GM18517 (cell line): ENCODE results near the gene RSBN1L.
A peak's percentile ranks its signal among the peaks of the same experiment; 100 is the strongest.
"Not testable (repeated sequence)": the region's sequence is repeated elsewhere in the genome, so short reads cannot be mapped to it uniquely, and the experiment has no call there.

ENCODE experiments used
- ATAC-seq: cut with Tn5 transposase; IDR thresholded peaks from one replicate; pipeline ENCODE4 v1.9.1; 2021; ENCODE audit warnings: mild to moderate bottlenecking, moderate library complexity; ENCODE audit not compliant: unreplicated experiment

RSBN1L gene

GRCh38 chr7:77687100-77687746 is 9.0 kb upstream of the RSBN1L start:
- ATAC-seq: no peak

- no peak for ATAC-seq
Observed at GRCh38 chr7:77687747-77688144, 8.5 kb upstream of the RSBN1L start.

- ATAC-seq: no peak
Observed at GRCh38 chr7:77690289-77690688, 6.0 kb upstream of the RSBN1L start.

- no peak for ATAC-seq
Observed at GRCh38 chr7:77691892-77692491, 4.3 kb upstream of the RSBN1L start.

- ATAC-seq: no peak
Observed at GRCh38 chr7:77693830-77694583, 2.3 kb upstream of the RSBN1L start.

- ATAC-seq: peak; percentile 9
Observed at GRCh38 chr7:77696643-77697534, 630 bp downstream of the RSBN1L start.

- no peak for ATAC-seq
Observed at GRCh38 chr7:77697535-77697831, 1.2 kb downstream of the RSBN1L start.

GRCh38 chr7:77698042-77698625 is 1.9 kb downstream of the RSBN1L start:
- no peak for ATAC-seq

- peak; percentile 48 for ATAC-seq
Observed at GRCh38 chr7:77699056-77699455, 2.8 kb downstream of the RSBN1L start.

GRCh38 chr7:77702513-77702912 is 6.3 kb downstream of the RSBN1L start:
- ATAC-seq: no peak

- ATAC-seq: no peak
Observed at GRCh38 chr7:77702968-77703472, 6.8 kb downstream of the RSBN1L start.

GRCh38 chr7:77703669-77704068 is 7.4 kb downstream of the RSBN1L start:
- not testable (repeated sequence) for ATAC-seq

- ATAC-seq: no peak
Observed at GRCh38 chr7:77707504-77707992, 11.3 kb downstream of the RSBN1L start.

GRCh38 chr7:77710067-77710466 is 13.8 kb downstream of the RSBN1L start:
- ATAC-seq: no peak

GRCh38 chr7:77710861-77711260 is 14.6 kb downstream of the RSBN1L start:
- no peak for ATAC-seq

- ATAC-seq: no peak
Observed at GRCh38 chr7:77714195-77714594, 17.9 kb downstream of the RSBN1L start.

- ATAC-seq: not testable (repeated sequence)
Observed at GRCh38 chr7:77714931-77715330, 18.7 kb downstream of the RSBN1L start.

- no peak for ATAC-seq
Observed at GRCh38 chr7:77716804-77717203, 20.5 kb downstream of the RSBN1L start.

GRCh38 chr7:77717566-77717965 is 21.3 kb downstream of the RSBN1L start:
- ATAC-seq: not testable (repeated sequence)

- no peak for ATAC-seq
Observed at GRCh38 chr7:77727527-77727926, 31.3 kb downstream of the RSBN1L start.
